Ishikawa (cell line): ENCODE measurements around the gene TP73.

Experiments used
- CEBPB ChIP-seq: IDR thresholded peaks from 2 replicates; pipeline ENCODE4 v1.6.1; 2012
- CREB1 ChIP-seq: IDR thresholded peaks from 2 replicates; pipeline ENCODE4 v1.6.1; 2012; ENCODE audit warnings: low read depth
- EGR1 ChIP-seq: IDR thresholded peaks from 2 replicates; pipeline ENCODE4 v1.6.1; 2012
- EP300 ChIP-seq: IDR thresholded peaks from 2 replicates; pipeline ENCODE4 v1.6.1; 2012; ENCODE audit warnings: borderline replicate concordance
- FOXM1 ChIP-seq: IDR thresholded peaks from 2 replicates; pipeline ENCODE4 v1.6.1; 2012; ENCODE audit warnings: low read depth, borderline replicate concordance
- MAX ChIP-seq: IDR thresholded peaks from 2 replicates; pipeline ENCODE4 v1.6.1; 2012
- NFIC ChIP-seq: IDR thresholded peaks from 2 replicates; pipeline ENCODE4 v1.6.1; 2012
- RAD21 ChIP-seq: IDR thresholded peaks from 2 replicates; pipeline ENCODE4 v1.6.1; 2012; ENCODE audit warnings: low read depth
- REST ChIP-seq: IDR thresholded peaks from 2 replicates; pipeline ENCODE4 v1.6.1; 2012; ENCODE audit warnings: low read depth, mild to moderate bottlenecking
- TAF1 ChIP-seq: IDR thresholded peaks from 2 replicates; pipeline ENCODE4 v1.6.1; 2012; ENCODE audit warnings: low read depth, mild to moderate bottlenecking
- TCF12 ChIP-seq: IDR thresholded peaks from 2 replicates; pipeline ENCODE4 v1.6.1; 2012; ENCODE audit warnings: low read depth
- TEAD4 ChIP-seq: IDR thresholded peaks from 2 replicates; pipeline ENCODE4 v1.6.1; 2012
- USF1 ChIP-seq: IDR thresholded peaks from 2 replicates; pipeline ENCODE4 v1.6.1; 2012
- YY1 ChIP-seq: IDR thresholded peaks from 2 replicates; pipeline ENCODE4 v1.6.1; 2012; ENCODE audit warnings: low read depth
- ZBTB7A ChIP-seq: IDR thresholded peaks from 2 replicates; pipeline ENCODE4 v1.6.1; 2012; ENCODE audit warnings: low read depth

Gene TP73

GRCh38 chr1:3630914-3631313, 21.4 kb upstream of the TP73 start:
- no peak for TF ChIP-seq TCF12
- no peak for TF ChIP-seq CEBPB
- TF ChIP-seq ZBTB7A: no peak
- no peak for TF ChIP-seq FOXM1
- no peak for TF ChIP-seq REST
- no peak for TF ChIP-seq EP300
- no peak for TF ChIP-seq NFIC
- no peak for TF ChIP-seq TEAD4

- TF ChIP-seq USF1: no peak
- no peak for TF ChIP-seq EGR1
- TF ChIP-seq FOXM1: no peak
- TF ChIP-seq MAX: no peak
- no peak for TF ChIP-seq YY1
- TF ChIP-seq EP300: no peak
- TF ChIP-seq ZBTB7A: no peak
- no peak for TF ChIP-seq CEBPB
- no peak for TF ChIP-seq TCF12
- no peak for TF ChIP-seq RAD21
Measured at GRCh38 chr1:3631320-3632260, 20.7 kb upstream of the TP73 start.

- TF ChIP-seq EP300: no peak
- no peak for TF ChIP-seq YY1
- no peak for TF ChIP-seq TCF12
- TF ChIP-seq ZBTB7A: no peak
- TF ChIP-seq EGR1: no peak
- TF ChIP-seq RAD21: no peak
- TF ChIP-seq CEBPB: no peak
- TF ChIP-seq REST: no peak
- no peak for TF ChIP-seq FOXM1
- no peak for TF ChIP-seq NFIC
- TF ChIP-seq TAF1: no peak
- no peak for TF ChIP-seq TEAD4
Measured at GRCh38 chr1:3632298-3632697, 20.0 kb upstream of the TP73 start.

- TF ChIP-seq USF1 (no peak), NFIC (no peak), CEBPB (no peak), REST (no peak), EGR1 (no peak), MAX (no peak), TEAD4 (no peak), RAD21 (no peak), CREB1 (no peak), TCF12 (no peak), ZBTB7A (no peak), EP300 (no peak), TAF1 (no peak), YY1 (no peak), FOXM1 (no peak)
Measured at GRCh38 chr1:3632716-3633343, 19.5 kb upstream of the TP73 start.
